GM12872 (cell line): Measurements from ENCODE around the gene PLAC8.

Experiments used
- TF ChIP-seq, protein P1 (sequence below): IDR thresholded peaks from 3 replicates; pipeline ENCODE4 v1.5.1; 2011; ENCODE audit warnings: low read depth, mild to moderate bottlenecking, low read length, moderate library complexity; ENCODE audit not compliant: insufficient read depth

PLAC8 gene

DNA sequence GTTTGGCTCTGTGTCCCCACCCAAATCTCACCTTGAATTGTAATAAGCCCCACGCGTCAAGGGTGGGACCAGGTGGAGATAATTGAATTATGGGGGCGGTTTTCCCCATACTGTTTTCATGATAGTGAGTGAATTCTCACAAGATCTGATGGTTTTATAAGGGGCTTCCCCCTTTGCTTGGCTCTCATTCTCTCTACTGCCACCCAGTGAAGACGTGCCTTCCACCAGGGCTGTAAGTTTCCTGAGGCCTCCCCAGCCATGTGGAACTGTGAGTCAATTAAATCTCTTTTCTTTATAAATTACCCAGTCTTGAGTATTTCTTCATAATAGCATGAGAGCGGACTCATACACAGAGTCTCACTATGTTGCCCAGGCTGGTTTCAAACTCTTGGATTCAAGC is 31.2 kb upstream of the PLAC8 start:
- TF ChIP-seq, protein P1, sequence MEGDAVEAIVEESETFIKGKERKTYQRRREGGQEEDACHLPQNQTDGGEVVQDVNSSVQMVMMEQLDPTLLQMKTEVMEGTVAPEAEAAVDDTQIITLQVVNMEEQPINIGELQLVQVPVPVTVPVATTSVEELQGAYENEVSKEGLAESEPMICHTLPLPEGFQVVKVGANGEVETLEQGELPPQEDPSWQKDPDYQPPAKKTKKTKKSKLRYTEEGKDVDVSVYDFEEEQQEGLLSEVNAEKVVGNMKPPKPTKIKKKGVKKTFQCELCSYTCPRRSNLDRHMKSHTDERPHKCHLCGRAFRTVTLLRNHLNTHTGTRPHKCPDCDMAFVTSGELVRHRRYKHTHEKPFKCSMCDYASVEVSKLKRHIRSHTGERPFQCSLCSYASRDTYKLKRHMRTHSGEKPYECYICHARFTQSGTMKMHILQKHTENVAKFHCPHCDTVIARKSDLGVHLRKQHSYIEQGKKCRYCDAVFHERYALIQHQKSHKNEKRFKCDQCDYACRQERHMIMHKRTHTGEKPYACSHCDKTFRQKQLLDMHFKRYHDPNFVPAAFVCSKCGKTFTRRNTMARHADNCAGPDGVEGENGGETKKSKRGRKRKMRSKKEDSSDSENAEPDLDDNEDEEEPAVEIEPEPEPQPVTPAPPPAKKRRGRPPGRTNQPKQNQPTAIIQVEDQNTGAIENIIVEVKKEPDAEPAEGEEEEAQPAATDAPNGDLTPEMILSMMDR: 0 out of 3 replicates have a peak, but pooled peaks have one; percentile 6

GRCh38 chr4:83139514-83140156 is 25.1 kb upstream of the PLAC8 start:
- TF ChIP-seq, protein P1: no peak

GRCh38 chr4:83138946-83139345 is 24.4 kb upstream of the PLAC8 start:
- TF ChIP-seq, protein P1: no peak

- TF ChIP-seq, protein P1: no peak
These were observed 17.5 kb upstream of the PLAC8 start for GRCh38 chr4:83132065-83132464.

DNA sequence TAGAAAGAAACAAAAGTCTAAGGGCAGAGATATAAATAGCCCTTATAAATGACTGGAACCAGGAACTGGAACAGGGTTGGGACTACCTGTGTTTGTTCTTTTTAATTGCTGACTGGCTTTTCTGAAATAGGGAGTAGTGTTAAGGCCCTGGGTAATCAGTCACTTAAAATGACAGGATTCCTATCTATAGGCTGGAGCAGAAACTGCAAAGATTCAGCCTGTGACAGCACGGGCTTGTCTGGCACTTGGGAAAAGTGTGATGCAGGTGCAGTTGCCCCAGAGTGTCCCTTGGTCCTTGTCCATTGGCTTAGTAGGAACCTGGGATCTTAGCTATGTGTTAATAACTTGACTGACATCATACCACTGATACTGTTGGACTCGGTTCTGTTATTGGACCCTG is 14.7 kb upstream of the PLAC8 start:
- TF ChIP-seq, protein P1: no peak

DNA sequence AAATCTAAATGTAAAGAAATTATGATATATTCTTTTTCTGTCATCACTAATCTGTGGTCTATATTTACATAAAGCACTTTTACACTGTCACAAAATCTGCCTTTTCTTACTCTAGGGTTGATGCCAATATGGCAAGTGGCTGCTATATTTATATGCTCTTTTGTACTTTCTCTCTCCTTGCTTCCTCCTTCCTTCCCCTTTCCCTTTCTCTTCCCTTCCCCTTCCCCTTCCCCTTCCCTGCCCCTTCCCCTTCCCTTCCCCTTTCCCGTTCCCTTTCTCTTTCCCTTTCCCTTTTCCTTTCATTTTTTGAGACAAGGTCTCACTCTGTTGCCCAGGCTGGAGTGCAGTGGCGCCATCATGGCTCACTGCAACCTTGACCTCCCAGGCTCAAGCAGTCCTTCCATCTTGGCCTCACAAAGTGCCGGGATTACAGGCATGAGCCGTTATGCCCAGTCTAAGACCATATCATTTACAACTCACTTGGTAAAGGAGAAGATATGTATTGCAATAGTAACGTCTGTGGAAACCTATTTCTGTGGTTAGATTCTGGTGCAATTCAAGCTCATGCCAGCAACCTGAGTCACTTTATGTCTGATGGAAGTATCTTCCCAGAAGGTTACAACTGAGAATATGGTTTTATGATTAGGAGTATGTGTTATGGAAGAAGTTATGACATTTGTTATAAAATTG is 13.9 kb upstream of the PLAC8 start:
- TF ChIP-seq, protein P1: no peak

GRCh38 chr4:83125738-83126141 is 11.2 kb upstream of the PLAC8 start:
- TF ChIP-seq, protein P1: no peak
